Fibroblast of lung (primary cell): ENCODE measurements around the gene KIAA1217.

ENCODE experiments used
- CTCF ChIP-seq, 2 donors: IDR thresholded peaks in 1 of 2; conservative IDR thresholded peaks in 1 of 2; 1 replicate in 1 of 2; 2 replicates in 1 of 2; pipeline ENCODE4 v1.5.1; 2011 to 2012; ENCODE audit warnings: low read length in 2 of 2, control low read depth in 1 of 2, inconsistent platforms in 1 of 2, low read depth in 1 of 2, mild to moderate bottlenecking in 1 of 2
- EZH2 ChIP-seq: IDR thresholded peaks from 2 replicates; pipeline ENCODE4 v1.5.1; 2012; ENCODE audit warnings: low read length, control low read depth, mild to moderate bottlenecking; ENCODE audit errors: missing control alignments

GRCh38 chr10:24251547-24251946 is 42.6 kb downstream of the KIAA1217 start:
- TF ChIP-seq CTCF (conservative IDR thresholded peaks at IDR 0.05 in 1 of 2, IDR thresholded peaks at IDR 0.05 in 1 of 2; ENCODE audit: low read depth in 1 of 2, low read length in 2 of 2) (no peak), EZH2 (no peak)
